Measurements from ENCODE around the gene SCFD2.
"Not testable (repeated sequence)": the region's sequence is repeated elsewhere in the genome, so short reads cannot be mapped to it uniquely, and the experiment has no call there.

The SCFD2 gene

GRCh38 chr4:53274609-53275268 lies 91.1 kb downstream of the SCFD2 start:
- DNase-seq: no peak
- Histone ChIP-seq H3K4me1 (no peaks in the 10 kb centered on the region), H3K9me3 (no peaks in the 10 kb centered on the region), H3K36me3 (no peaks in the 10 kb centered on the region; the same call in 1 of the 2 replicates), H3K27me3 (no peaks in the 10 kb centered on the region), H3K4me3 (ENCODE audit: low read depth, low read length) (no peak overlapping the region)
- TF ChIP-seq, protein P1, sequence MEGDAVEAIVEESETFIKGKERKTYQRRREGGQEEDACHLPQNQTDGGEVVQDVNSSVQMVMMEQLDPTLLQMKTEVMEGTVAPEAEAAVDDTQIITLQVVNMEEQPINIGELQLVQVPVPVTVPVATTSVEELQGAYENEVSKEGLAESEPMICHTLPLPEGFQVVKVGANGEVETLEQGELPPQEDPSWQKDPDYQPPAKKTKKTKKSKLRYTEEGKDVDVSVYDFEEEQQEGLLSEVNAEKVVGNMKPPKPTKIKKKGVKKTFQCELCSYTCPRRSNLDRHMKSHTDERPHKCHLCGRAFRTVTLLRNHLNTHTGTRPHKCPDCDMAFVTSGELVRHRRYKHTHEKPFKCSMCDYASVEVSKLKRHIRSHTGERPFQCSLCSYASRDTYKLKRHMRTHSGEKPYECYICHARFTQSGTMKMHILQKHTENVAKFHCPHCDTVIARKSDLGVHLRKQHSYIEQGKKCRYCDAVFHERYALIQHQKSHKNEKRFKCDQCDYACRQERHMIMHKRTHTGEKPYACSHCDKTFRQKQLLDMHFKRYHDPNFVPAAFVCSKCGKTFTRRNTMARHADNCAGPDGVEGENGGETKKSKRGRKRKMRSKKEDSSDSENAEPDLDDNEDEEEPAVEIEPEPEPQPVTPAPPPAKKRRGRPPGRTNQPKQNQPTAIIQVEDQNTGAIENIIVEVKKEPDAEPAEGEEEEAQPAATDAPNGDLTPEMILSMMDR (IDR thresholded peaks at IDR 0.05; ENCODE audit: low read depth, low read length): no peak

- Histone ChIP-seq H3K9me3 (no peaks in the 10 kb centered on the region), H3K4me3 (ENCODE audit: low read depth, low read length) (no peak overlapping the region), H3K36me3 (no peaks in the 10 kb centered on the region; the same call in 1 of the 2 replicates), H3K4me1 (no peaks in the 10 kb centered on the region), H3K27me3 (no peaks in the 10 kb centered on the region)
- no peak for DNase-seq
- TF ChIP-seq, protein P1 (IDR thresholded peaks at IDR 0.05; ENCODE audit: low read depth, low read length): no peak
These were observed 92.1 kb downstream of the SCFD2 start for GRCh38 chr4:53273726-53274125.

- Histone ChIP-seq H3K27me3 (no peaks in the 10 kb centered on the region), H3K36me3 (peaks cover 5% of the 10 kb centered on the region)
These were observed 98.8 kb downstream of the SCFD2 start for GRCh38 chr4:53267026-53267425.

DNA sequence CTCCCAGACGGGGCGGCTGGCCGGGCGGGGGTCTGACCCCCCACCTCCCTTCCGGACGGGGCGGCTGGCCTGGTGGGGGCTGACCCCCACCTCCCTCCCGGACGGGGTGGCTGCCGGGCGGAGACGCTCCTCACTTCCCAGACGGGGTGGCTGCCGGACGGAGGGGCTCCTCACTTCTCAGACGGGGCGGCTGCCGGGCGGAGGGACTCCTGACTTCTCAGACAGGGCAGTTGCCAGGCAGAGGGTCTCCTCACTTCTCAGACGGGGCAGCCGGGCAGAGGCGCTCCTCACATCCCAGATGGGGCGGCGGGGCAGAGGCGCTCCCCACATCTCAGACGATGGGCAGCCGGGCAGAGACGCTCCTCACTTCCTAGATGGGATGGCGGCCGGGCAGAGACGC lies 109.9 kb downstream of the SCFD2 start:
- not testable (repeated sequence) for H3K27me3 ChIP-seq; H3K4me1 ChIP-seq; DNase-seq; H3K9me3 ChIP-seq; H3K36me3 ChIP-seq; H3K4me3 ChIP-seq (ENCODE audit: low read depth, low read length)

More at GRCh38 chr4:53267026-53267425, 98.8 kb downstream of the SCFD2 start:
- H3K4me1 ChIP-seq: no peaks in the 10 kb centered on the region
- no peak for DNase-seq
- H3K9me3 ChIP-seq: no peaks in the 10 kb centered on the region
- TF ChIP-seq, protein P1 (IDR thresholded peaks at IDR 0.05; ENCODE audit: low read depth, low read length): no peak
- H3K4me3 ChIP-seq (ENCODE audit: low read depth, low read length): no peak overlapping the region

GRCh38 chr4:53240573-53240972 lies 125.3 kb downstream of the SCFD2 start:
- DNase-seq: no peak
- no peaks in the 10 kb centered on the region for H3K27me3 ChIP-seq
- TF ChIP-seq, protein P1 (IDR thresholded peaks at IDR 0.05; ENCODE audit: low read depth, low read length): no peak
- H3K4me3 ChIP-seq (ENCODE audit: low read depth, low read length): no peak overlapping the region
- no peaks in the 10 kb centered on the region for H3K36me3 ChIP-seq
- no peaks in the 10 kb centered on the region for H3K4me1 ChIP-seq
- no peaks in the 10 kb centered on the region for H3K9me3 ChIP-seq

DNA sequence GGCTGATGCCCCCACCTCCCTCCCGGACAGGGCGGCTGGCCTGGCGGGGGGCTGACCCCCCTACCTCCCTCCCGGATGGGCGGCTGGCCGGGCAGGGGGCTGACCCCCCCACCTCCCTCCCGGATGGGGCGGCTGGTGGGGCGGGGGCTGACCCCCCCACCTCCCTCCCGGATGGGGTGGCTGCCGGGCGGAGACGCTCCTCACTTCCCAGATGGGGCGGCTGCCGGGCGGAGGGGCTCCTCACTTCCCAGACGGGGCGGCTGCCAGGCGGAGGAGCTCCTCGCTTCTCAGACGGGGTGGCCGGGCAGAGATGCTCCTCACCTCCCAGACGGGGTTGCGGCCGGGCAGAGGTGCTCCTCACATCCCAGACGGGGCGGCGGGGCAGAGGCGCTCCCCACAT lies 127.5 kb downstream of the SCFD2 start:
- not testable (repeated sequence) for H3K4me1 ChIP-seq, H3K9me3 ChIP-seq

GRCh38 chr4:53237811-53238210 lies 128.1 kb downstream of the SCFD2 start:
- not testable (repeated sequence) for H3K27me3 ChIP-seq; H3K9me3 ChIP-seq; DNase-seq; H3K36me3 ChIP-seq; H3K4me1 ChIP-seq; H3K4me3 ChIP-seq (ENCODE audit: low read depth, low read length)

More for the DNA sequence above, 127.5 kb downstream of the SCFD2 start:
- H3K27me3 ChIP-seq; H3K36me3 ChIP-seq; DNase-seq; H3K4me3 ChIP-seq (ENCODE audit: low read depth, low read length): not testable (repeated sequence)

DNA sequence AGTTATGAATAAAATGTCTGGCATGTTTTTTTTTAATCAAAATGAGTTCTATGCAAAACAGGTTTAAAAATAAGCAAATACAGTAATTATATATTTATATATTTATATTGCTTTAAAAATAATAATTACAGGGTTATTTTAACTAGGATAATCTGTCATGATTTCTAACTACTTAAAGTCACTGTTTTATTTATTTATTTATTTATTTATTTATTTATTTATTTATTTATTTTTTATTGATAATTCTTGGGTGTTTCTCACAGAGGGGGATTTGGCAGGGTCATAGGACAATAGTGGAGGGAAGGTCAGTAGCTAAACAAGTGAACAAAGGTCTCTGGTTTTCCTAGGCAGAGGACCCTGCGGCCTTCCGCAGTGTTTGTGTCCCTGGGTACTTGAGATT lies 129.2 kb downstream of the SCFD2 start:
- H3K27me3 ChIP-seq; H3K4me3 ChIP-seq (ENCODE audit: low read depth, low read length); H3K9me3 ChIP-seq; H3K4me1 ChIP-seq; DNase-seq; H3K36me3 ChIP-seq: not testable (repeated sequence)
